Inflammatory macrophage treated with lipopolysaccharide for 1 hour (primary cell): ENCODE data around the gene EDIL3.

Experiments used
- DNase-seq, 2 donors: peaks; one replicate each; pipeline ENCODE4 v3.0.0-alpha.2; 2020 to 2022

Gene EDIL3, protein sequence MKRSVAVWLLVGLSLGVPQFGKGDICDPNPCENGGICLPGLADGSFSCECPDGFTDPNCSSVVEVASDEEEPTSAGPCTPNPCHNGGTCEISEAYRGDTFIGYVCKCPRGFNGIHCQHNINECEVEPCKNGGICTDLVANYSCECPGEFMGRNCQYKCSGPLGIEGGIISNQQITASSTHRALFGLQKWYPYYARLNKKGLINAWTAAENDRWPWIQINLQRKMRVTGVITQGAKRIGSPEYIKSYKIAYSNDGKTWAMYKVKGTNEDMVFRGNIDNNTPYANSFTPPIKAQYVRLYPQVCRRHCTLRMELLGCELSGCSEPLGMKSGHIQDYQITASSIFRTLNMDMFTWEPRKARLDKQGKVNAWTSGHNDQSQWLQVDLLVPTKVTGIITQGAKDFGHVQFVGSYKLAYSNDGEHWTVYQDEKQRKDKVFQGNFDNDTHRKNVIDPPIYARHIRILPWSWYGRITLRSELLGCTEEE

DNA sequence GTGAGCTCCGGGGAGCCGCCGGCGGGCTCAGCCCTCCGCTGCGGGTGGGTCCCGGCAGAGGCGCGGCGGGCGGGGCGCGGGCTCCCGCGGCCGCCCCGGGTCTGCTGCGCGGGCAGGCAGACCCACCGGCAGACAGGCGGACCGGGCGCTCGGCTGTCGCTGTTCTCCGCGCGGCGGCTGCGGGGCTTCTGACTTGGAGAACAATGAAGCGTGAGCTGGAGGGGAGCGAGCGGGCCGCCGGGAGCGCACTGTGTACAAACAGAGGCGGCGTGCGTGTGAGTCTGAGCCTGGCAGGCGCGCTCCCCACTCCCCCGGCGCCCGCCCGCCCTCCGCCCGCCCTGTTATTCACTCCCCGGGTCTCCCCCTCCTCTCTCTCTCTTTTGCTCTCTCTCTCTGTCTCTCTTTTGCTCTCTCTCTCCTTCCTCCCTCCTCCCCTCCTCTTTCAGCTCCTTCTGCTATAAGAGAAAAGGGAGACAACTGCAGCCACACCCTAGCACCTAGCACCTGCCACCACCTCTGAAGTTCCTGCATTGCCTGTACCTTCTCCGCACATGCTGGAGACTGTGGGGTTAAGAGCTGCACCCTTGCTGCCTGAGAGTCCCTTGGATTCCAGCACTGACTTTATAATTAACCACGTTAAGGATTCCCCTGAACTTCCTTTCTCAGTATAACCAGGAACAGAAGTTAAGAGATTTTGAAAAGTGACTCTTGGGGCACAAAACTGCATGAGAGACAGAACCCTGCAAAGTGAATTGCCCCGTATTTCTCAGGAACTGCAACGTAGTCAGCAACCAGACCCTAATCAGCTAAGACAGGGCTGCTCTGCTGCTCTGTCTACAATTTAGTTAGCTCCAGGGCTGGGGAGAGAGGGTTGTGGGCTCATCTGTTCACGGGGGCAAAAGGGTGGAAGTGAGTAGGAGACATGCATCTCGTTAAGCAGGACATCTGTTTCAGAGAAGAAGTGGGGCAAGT, at the start of gene EDIL3:
Gene EDIL3, minus strand, starts transcription at position 277 of the 972 bp plus-strand sequence. CDS start 506 bp downstream, outside the sequence.
- no peak for DNase-seq

DNA sequence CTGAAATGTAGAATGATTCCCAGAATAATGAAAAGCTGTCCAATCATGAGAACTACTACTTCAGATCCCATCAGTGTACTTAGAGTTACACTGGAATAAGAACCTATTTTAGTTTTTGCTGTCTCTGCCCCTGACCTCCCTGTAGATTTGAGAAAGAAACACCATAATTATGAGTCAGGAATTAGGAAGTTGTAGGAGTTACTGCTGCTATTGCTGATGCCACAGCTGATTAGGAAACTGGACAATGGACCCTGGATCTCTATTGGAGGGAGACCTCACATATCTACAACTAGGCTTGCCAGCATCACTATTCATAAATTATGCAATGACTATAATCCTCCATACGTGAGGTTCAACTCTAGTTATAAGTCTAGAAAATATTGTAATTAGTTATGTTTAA, 48.8 kb upstream of the EDIL3 start:
- no peak for DNase-seq

DNA sequence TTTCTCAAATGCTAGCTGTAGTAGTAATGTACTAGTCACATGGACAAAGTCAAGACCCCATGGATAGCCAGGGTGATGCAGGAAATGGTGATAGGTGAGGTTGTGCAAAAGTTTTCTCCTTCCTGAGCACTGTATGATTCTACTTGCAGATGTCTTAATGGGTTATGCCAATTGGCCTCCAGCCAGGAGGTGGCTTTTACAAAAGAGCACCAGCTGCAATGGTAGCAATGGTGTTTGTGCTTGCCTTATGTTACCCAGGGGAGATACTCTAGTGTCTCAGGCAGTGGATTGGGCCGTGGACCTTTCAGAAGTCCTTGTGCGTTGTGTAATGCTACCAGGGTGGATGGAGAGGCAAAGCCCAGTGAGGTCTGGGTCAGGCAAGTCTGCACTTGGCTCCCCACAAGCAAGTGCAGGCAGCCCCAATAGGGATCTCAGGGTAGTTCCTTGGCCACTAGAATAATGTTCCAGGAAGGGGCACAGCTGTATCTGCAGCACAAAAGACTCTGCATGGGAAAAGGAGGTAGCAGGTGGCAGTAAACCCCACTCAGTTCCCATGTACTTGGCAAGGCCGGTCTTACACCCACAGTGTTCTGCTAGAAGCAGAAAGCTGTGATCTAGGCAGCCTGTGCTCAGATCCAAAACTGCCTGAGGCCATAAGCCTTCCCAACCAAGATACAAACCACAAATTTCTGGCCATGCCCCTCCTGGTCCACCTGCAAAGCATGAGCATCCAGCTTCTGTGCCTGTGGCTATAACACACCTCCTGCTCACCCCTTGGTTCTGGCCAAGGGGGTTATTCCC, 46.4 kb upstream of the EDIL3 start:
- no peak for DNase-seq

DNA sequence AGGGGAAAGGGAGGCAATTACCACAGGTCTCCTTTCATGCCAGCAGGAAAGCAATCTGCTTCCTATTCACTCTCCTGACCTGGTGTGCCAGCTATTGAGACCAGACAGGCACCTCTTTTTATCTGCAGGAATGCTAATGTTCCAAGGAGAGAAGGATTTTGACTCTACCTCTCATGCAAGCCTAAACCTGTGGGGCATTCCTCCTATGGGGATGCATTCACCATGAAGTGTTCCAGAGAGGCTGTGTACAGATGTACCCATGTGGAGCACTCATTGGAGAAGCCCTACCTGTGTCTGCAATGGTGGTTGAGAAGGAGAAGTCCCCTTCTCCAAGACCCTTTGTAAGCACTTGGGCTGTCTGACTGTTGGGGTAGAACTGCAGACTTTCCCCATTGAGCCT, 45.4 kb upstream of the EDIL3 start:
- DNase-seq = no peak

DNA sequence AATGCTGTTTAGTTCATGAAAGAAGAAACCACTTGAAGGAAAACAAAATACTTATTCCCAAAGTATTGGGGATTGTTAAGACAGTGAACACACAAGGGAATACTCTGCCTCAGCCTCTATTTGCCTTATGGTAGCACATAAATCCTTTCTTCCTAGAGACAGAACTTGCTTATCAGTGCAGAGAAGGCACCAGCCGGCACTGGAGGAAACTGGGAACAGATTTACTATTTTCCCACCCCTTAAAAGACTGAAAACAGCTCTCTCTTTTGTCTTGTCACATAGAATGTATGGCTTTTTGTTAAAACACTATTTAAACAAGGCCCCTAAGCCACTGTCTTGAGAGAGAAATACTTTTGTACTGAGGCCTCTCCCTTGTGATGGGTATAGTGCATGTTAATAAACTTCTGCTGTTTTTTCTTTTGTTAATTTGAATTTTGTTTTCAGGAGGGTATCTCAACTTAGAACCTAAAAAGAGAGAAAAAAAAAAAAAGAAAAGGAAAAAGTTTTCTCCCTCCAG, 40.7 kb upstream of the EDIL3 start:
- no peak for DNase-seq

DNA sequence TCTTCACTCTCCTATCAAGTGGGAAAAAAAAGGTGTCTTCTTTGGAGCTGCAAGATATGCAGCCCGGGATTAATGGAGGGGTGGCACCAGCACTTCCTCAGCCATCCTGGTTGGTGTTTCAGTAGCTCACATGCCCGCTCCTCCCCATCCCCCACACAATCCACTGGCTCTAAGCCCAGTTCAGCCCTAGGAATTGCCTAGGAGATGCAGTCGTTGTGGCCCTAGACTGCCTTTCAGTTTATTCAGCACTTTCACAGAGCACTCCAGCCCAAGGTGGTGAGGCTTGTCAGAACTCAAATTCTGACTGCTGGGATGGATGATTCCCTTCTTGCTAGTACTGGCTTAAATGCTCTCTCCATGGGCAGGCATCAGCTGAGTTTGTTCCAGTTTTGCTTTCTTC, 35.1 kb upstream of the EDIL3 start:
- DNase-seq = no peak

DNA sequence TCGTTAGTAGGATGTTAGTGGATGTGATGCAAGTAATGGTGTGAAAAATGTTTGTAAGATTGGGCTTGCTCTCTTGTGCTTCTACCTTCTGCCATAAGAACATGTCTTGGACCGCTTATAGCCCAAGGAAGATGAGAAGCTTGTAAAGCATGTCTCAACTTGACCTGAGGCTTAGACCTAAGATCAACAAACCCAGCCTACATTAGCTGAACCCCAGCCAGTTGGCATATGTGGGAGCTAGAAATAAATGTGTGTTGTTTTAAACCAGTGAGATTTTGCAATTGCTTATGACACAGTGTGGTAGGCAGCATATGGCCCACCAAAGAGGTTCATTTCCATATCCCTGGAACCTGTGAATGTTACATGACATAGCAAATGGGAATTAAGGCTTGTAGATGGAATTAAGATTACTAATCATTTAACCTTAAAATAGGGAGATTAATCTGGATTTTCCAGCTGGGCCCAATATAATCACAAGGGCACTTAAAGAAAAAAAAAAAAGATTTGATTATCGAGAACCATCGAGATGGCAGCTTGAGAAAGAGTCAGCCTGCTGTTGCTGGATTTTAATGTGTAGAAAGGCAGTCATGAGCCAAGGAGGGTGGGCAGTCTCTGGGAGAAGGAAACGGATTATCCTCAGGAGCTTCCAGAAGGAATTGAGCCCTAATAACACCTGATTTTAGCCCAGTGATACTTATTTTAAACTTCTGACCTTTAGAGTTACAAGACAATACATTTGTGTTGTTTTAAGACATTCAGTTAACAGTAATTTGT, 27.3 kb upstream of the EDIL3 start:
- no peak for DNase-seq

DNA sequence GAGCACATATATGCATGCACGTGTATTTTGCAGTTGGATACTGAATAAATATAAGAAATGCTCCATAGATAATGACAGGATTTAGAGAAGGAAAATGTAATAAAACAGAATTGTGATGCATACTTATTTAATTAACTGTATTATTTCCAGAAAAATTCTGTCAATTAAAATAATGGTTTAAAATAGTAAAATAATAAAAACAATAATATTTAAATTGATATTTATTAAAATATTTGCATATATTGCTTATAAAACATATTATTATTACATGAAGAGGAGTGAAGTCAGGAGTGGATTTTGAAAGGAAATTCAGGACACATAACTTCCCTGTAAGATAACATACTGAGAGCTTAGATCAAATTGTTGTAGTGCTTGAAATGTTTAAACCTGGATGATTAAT, 21.4 kb upstream of the EDIL3 start:
- no peak for DNase-seq

DNA sequence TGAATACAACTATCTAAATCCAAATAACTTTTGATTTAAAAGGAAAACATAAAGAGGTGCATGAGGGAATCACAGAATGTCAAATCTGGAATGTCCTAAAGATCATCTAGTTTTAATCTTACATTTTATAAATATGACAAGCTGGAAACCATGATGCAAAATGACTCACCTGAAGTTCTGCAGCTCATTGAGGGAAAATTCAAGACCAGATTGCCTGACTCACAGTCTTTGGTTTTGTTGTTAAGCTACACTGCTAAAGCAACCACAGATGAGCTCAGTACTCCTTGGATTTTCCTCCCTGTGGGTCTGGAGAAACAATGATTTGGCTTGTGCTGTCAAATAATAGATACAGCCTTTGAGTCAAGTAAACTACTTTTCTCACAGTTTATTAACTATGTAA, 19.1 kb upstream of the EDIL3 start:
- no peak for DNase-seq

DNA sequence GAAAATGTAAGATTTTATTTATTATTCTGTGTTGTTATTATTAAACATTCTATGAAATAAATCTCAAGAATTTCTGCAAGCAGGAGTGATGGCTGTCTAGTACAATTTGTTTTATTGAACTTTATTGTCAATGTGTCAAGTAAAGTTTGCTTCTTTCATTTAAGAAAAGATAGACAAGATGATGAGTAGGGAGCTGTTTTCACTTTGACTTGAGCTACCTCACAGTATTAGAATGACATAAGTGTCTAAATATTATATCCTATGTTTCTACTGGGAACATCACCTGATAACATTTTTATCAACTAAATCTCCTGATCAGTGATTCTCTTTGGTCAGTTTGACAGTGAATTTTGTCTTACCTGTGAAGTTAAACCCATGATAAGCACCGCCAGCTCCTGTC, 12.7 kb upstream of the EDIL3 start:
- no peak for DNase-seq

DNA sequence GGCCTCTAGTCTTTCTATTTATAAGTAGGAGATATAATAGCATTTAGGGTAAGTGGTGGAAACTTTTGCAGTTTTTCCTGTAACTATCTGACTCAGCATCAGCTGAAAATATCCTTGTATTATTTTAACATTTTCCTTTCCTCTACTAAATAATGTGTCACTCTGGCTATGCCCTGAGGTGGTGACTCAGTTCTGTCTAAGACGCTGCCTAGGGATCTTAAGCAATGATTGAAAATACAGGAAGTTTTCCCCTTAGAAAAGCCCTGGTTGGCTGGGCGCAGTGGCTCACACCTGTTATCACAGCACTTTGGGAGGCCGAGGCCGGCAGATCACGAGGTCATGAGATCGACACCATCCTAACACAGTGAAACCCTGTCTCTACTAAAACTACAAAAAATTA, 9.3 kb upstream of the EDIL3 start:
- no peak for DNase-seq

DNA sequence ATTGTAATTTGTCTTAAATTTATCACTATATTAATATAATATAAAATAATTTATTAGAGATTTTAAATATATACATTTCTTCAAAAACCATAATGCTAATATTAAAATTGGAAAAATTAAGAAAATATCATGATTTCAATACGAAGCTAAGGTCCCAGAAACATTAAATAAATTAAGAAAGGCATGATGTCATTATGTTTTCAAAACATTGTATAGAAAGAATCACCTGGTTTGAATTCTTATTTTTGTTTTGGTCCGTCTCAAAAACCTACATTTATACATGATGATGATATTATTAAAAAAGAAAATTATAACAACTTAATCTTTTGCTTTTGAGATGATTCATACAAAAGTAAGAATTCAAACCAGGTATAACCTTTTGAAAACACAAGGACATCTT, 8.2 kb upstream of the EDIL3 start:
- DNase-seq = no peak

DNA sequence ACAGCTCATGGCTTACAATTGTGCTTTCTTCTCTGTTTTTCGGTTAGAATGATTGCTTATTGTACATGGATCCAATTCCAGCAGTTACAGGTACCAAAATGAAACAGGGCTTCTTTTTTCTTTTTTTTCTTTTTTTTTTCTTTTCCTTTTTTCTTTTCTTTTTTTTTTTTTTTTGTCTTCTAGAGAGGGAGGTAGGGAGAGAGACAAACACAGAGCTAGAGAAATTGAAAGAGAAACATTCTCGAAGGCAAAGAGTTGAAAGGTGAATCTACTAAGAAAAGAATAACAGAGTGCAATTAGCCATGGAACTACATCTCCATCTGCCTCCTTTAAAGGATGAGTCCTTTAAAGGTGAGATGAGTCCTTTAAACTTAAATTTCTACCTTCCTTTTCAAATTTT, 1.0 kb upstream of the EDIL3 start:
- no peak for DNase-seq

DNA sequence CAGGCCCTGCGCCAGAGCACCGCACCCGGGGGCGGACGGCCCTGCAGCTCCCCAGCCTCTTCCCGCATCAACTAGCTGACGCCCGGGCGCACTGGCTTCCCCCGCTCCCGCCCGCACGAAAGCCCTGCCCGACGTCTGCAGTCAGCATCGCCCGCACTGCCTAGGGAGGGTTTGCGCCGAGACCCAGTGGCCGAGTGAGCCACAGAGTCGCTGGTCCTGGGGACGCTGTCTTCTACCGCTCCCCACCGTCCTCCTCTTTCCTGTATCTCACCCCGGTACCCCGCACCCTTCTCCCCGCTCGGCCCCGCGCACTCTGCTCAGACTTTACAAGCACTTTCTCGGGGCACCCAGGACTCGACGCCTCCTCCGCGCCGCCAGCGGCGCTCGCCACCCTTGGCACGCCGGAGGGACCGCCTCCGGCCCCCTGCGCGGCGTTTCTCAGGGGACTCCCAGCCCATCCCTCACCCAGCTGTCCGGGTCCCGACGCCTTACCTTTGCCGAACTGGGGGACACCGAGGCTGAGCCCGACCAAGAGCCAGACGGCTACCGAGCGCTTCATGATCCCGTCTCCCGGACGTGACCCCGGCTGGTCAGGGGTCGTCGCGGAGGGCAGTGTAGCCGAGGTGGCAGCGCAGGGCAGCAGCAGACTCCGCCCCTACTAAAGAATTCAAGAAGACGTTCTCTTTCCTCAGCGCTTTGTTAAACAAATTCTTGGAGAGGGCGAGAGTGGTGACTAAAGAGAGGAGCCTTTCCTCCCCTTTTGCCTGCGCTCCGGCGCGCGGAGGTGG, 670 bp downstream of the EDIL3 start:
- DNase-seq = no peak

DNA sequence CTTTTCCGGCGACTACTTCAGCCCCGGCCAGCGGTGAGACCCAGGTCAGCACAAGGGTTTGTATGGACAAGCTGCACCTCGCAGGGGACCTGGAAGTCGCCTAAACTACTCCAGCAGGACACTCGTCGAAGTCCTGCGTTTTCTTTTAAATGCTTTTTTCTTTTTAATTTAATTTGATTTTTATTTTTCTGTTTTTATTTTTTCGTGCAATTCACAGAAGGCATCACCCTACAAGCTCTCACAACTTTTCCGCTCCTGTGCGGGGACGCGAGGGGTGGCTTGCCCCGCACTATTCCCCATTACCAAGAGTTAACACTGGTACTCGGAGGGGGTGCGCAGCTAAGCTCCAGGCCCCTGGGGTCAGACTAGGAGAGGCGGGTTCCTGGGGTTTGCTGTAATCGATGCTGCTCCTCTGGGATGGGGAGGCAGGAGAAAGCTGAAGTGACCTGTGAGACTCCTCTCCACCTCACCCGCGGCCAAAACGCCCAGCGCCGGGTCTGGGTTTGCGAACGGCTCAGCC, 1.3 kb downstream of the EDIL3 start:
- DNase-seq = no peak

DNA sequence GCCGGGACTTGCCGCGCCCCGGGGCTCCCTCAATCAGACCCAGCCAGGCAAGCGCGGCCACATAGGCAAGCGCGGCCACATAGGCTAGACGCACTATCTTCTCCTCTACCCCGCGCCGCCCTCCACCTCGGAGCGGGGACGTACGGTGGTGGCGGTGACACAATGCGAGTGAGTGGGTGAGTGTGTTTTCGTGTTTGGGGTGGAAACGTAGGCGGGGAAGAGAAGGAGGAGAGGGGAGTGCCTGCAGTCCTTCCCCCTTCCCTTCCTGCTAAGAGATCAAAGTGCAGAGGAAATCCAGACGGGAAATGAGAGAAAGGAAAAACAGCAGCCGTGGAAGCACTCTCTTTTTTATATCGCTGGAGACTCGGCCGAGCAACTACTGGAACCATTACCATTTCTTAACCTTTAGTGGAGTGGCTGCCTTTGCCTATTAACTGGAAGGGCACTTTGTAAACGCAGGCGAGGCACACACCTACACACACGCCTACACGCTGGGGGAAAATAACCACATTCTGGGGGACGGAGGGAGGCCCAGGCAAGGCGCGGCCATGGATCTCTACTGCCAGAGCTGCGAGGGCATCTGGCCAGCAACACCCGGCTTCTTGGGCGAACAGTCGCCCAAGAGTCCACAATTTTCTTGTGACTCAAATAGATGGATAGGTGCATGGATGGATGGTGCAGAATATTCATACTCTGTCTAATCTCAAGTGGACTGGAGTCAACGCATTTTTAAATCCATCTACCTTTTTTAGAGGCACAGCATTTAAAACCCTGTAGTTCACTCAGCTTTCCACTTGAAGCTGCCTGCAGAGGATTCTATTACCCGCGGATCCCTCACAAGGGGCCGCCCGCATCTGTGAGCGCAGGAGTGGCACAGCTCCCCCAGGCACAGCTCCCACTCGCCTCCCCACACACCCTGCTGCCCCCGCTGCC, 2.1 kb downstream of the EDIL3 start:
- DNase-seq = no peak

DNA sequence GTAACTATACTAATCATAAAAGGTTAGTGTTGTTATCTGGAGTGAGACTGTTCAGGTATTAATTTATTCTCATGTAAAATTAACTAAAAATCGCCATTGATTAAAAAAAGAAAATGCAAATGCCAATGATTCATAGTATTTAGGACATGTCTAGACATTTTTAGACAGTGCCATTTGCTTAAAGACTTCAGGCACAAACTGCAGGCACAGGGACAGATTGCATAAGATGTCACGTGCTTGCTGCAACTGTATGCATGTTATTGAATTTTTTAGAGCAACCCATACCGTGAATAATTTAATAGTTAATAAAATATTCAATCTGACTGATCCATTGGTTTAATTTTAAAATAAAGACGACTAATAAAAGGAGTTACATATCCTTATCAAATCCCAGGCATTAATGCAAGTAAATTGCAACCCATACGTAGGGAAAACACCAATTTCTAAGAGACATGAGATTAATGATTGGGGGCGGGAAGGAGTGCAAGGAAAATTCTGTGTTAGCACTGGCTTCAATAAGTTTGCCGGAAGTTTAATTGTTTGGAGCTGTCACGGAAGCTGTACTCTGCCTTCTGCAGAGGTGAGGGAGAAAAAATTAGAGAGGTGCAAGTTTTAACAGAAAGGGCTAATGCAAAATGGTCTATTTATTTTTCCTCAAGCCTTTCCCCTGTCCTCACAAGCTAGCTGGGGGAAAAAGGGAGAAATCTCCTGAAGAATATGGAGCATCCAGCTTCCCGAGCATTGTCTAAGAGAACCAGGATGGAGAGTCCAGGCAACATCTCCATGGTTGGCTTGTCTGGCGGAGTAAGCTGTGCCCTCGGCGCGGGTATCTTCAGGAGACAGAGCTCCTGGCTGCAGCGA, 2.9 kb downstream of the EDIL3 start:
- no peak for DNase-seq

DNA sequence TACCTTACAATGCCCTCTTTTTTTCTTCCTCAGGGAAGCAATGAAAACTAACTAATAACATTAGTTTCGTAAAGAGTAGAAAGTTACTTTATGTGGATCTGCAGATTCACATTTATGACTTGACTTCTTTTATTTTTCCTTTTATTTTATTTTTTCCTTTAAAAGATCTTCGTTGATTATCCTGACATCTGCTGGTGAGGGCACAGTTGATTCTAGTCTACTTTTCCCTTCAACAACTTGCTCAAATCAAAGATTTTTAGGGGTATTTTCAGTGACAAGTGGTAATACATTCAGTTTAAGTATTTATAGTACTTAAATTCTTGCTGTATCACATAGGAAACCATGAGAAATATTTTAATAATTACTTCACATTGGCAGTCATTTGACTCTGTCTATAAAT, 4.9 kb downstream of the EDIL3 start:
- DNase-seq = no peak

DNA sequence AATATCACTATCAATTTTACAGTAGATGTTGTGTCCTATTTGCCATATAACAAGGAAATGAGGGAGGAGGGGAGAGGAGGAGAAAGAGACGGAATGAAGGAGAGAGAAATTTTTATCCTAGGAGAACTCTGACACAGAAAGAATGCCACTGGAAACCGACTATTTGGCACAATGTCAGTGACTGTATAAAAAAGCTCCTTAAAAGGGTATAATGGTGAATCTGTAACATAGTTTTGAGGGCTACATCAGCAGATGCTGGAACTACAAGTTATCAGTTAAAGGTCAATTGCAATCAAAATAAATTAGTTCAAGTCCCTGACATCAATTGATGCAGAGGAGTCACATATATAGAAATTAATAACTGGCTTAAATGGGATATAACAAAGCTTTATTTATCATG, 5.7 kb downstream of the EDIL3 start:
- DNase-seq = no peak
